Astrocyte of the spinal cord (primary cell): ENCODE measurements around the gene PLPPR5.

Experiments used
- DNase-seq: peaks from one replicate; pipeline ENCODE4 v3.0.0; 2011; ENCODE audit warnings: low read depth, low spot score
- H3K4me3 ChIP-seq: 2 replicates; pipeline ENCODE4 v1.5.1; 2011; ENCODE audit warnings: low read depth, mild to moderate bottlenecking, low read length, moderate library complexity
- CTCF ChIP-seq: IDR thresholded peaks from 2 replicates; pipeline ENCODE4 v1.5.1; 2012; ENCODE audit warnings: low read depth, mild to moderate bottlenecking, low read length, inconsistent platforms
- in situ Hi-C: cut with HindIII; loops from 2 replicates; pipeline ENCODE4 v1.10.0; 2017; ENCODE audit warnings: low sequenced_read_pairs

The PLPPR5 gene

GRCh38 chr1:98937347-98937746 is 67.3 kb downstream of the PLPPR5 start:
- no peak overlapping the region for H3K4me3 ChIP-seq
- no peak for TF ChIP-seq CTCF
- in situ Hi-C loops = no loop called here
- no peak for DNase-seq

GRCh38 chr1:98932184-98932583 is 72.5 kb downstream of the PLPPR5 start:
- H3K4me3 ChIP-seq = no peak overlapping the region
- in situ Hi-C loops = no loop called here
- no peak for DNase-seq
- no peak for TF ChIP-seq CTCF

- DNase-seq = no peak
- H3K4me3 ChIP-seq = no peak overlapping the region
- TF ChIP-seq CTCF = no peak
- in situ Hi-C loops = no loop called here
These were observed 73.4 kb downstream of the PLPPR5 start for GRCh38 chr1:98931128-98931835.

- no peak for DNase-seq
- no peak for TF ChIP-seq CTCF
- no peak overlapping the region for H3K4me3 ChIP-seq
- in situ Hi-C loops = no loop called here
These were observed 75.2 kb downstream of the PLPPR5 start for GRCh38 chr1:98929437-98929836.

GRCh38 chr1:98926597-98926996 is 78.1 kb downstream of the PLPPR5 start:
- H3K4me3 ChIP-seq = no peak overlapping the region
- TF ChIP-seq CTCF = no peak
- in situ Hi-C loops = no loop called here
- DNase-seq = no peak

GRCh38 chr1:98924977-98925376 is 79.7 kb downstream of the PLPPR5 start:
- no peak overlapping the region for H3K4me3 ChIP-seq
- DNase-seq = no peak
- no peak for TF ChIP-seq CTCF
- in situ Hi-C loops = no loop called here
